HL-60 (cell line): ENCODE measurements around the gene WDR45B.

Experiments
- DNase-seq, 2 experiments: peaks; one replicate each; pipeline ENCODE4 v3.0.0-alpha.2; 2010 to 2020; ENCODE audit warnings: low read depth in 1 of 2, low spot score in 1 of 2
- H3K27ac ChIP-seq: fragments of 250-450 bp; sonication (Bioruptor Pico); replicated peaks from 2 replicates; pipeline ENCODE4 v1.5.1; 2020; ENCODE audit warnings: mild to moderate bottlenecking, moderate library complexity
- H3K27me3 ChIP-seq: fragments of 250-450 bp; sonication (Bioruptor Pico); 2 replicates; pipeline ENCODE4 v1.5.1; 2021; ENCODE audit warnings: mild to moderate bottlenecking, moderate library complexity; ENCODE audit not compliant: insufficient read depth, poor library complexity, severe bottlenecking
- H3K4me3 ChIP-seq: replicated peaks from 2 replicates; pipeline ENCODE4 v1.5.1; 2011; ENCODE audit warnings: mild to moderate bottlenecking, control low read depth, low read length; ENCODE audit not compliant: insufficient read depth
- CTCF ChIP-seq: IDR thresholded peaks from one replicate; pipeline ENCODE4 v1.5.1; 2011; ENCODE audit warnings: low read length, control low read depth, inconsistent platforms; ENCODE audit not compliant: insufficient read depth
- GABPA ChIP-seq: IDR thresholded peaks from 2 replicates; pipeline ENCODE4 v1.6.1; 2012; ENCODE audit warnings: low read depth
- POLR2AphosphoS5 ChIP-seq: IDR thresholded peaks from 2 replicates; pipeline ENCODE4 v1.6.1; 2012; ENCODE audit warnings: low read depth
- REST ChIP-seq: IDR thresholded peaks from 2 replicates; pipeline ENCODE4 v1.6.1; 2012; ENCODE audit warnings: low read depth; ENCODE audit not compliant: insufficient replicate concordance
- SPI1 ChIP-seq: IDR thresholded peaks from 2 replicates; pipeline ENCODE4 v1.6.1; 2012; ENCODE audit warnings: low read depth, mild to moderate bottlenecking, borderline replicate concordance

WDR45B gene

GRCh38 chr17:82632451-82632850 is 15.8 kb downstream of the WDR45B start:
- no peak overlapping the region for H3K4me3 ChIP-seq
- no peak for DNase-seq
- TF ChIP-seq SPI1 (no peak), GABPA (no peak), POLR2AphosphoS5 (no peak), CTCF (no peak), REST (no peak)
- no peaks in the 10 kb centered on the region for H3K27me3 ChIP-seq
- no peak overlapping the region for H3K27ac ChIP-seq

- no peaks in the 10 kb centered on the region for H3K27me3 ChIP-seq
- TF ChIP-seq GABPA = no peak
- no peak for TF ChIP-seq CTCF
- no peak for TF ChIP-seq REST
- no peak for TF ChIP-seq SPI1
- no peak for TF ChIP-seq POLR2AphosphoS5
- DNase-seq = no peak
- H3K4me3 ChIP-seq = no peak overlapping the region
- no peak overlapping the region for H3K27ac ChIP-seq
These were observed 16.7 kb downstream of the WDR45B start for GRCh38 chr17:82631544-82631943.

GRCh38 chr17:82630212-82630611 is 18.0 kb downstream of the WDR45B start:
- no peak for DNase-seq
- TF ChIP-seq REST = no peak
- TF ChIP-seq POLR2AphosphoS5 = no peak
- TF ChIP-seq CTCF = no peak
- no peak for TF ChIP-seq SPI1
- no peak for TF ChIP-seq GABPA
- H3K27ac ChIP-seq = no peak overlapping the region

More at GRCh38 chr17:82630212-82630611, 18.0 kb downstream of the WDR45B start:
- Histone ChIP-seq H3K27me3 (no peaks in the 10 kb centered on the region), H3K4me3 (no peak overlapping the region)
